Breast epithelium (tissue), 4 donors: Measurements from ENCODE around the gene MYBPH. TPM values are rescaled to one million over a fixed set of nuclear protein-coding genes. Genes with fewer than 3 reads are reported as not detected.

Experiments
- DNase-seq, 2 donors: peaks; one replicate each; pipeline ENCODE4 v3.0.0-alpha.2; 2019; ENCODE audit warnings: low spot score in 2 of 2
- H3K27ac ChIP-seq, 2 donors: fragments of 200-600 bp; sonication (generic) in 1 of 2; one replicate each; pipeline ENCODE4 v1.5.1; 2016 to 2019; ENCODE audit warnings: mild to moderate bottlenecking in 1 of 2
- H3K27me3 ChIP-seq, 2 donors: fragments of 200-600 bp; sonication (generic) in 1 of 2; one replicate each; pipeline versions ENCODE4 v1.5.1 to v1.6.0; 2017 to 2019; ENCODE audit warnings: control low read depth in 1 of 2, mild to moderate bottlenecking in 1 of 2
- H3K36me3 ChIP-seq: fragments of 200-600 bp; one replicate; pipeline ENCODE4 v1.5.1; 2019
- H3K4me1 ChIP-seq, 2 donors: fragments of 200-600 bp; sonication (generic); one replicate each; pipeline ENCODE4 v1.5.1; 2016 to 2019; ENCODE audit warnings: control low read depth in 1 of 2
- H3K4me3 ChIP-seq, 3 donors: fragments of 200-600 bp; sonication (generic); 1 replicate in 2 of 3; 2 replicates in 1 of 3; pipeline ENCODE4 v1.5.1; 2016 to 2019; ENCODE audit warnings: mild to moderate bottlenecking in 3 of 3, moderate library complexity in 2 of 3
- H3K9me3 ChIP-seq, 2 donors: fragments of 200-600 bp; sonication (generic) in 1 of 2; one replicate each; pipeline ENCODE4 v1.5.1; 2016 to 2019; ENCODE audit warnings: control low read depth in 1 of 2
- POLR2A ChIP-seq: fragments of 450-650 bp; IDR thresholded peaks from one replicate; pipeline ENCODE4 v1.6.1; 2016; ENCODE audit warnings: antibody characterized with exemption, mild to moderate bottlenecking, moderate library complexity
- POLR2AphosphoS5 ChIP-seq, 3 donors: sonication (generic); formaldehyde crosslinking; IDR thresholded peaks; one replicate each; pipeline ENCODE4 v1.6.1; 2017; ENCODE audit warnings: antibody characterized with exemption in 3 of 3
- intact Hi-C: fragments of 100-400 bp; cut with DNase I; formaldehyde crosslinking; loops from one replicate; pipeline ENCODE4 v1.15.1; 2023; ENCODE audit warnings: low total_unique reads
- total RNA-seq, 3 donors: library from RNA; depleted of rRNA; stranded (reverse); fragments of >200 nt; gene quantifications; one replicate each; pipeline ENCODE4 v1.1.0, GENCODE V29; 2016
- TF ChIP-seq, protein P1 (sequence below), 3 donors: fragments of 450-650 bp; IDR thresholded peaks; one replicate each; pipeline ENCODE4 v1.5.1; 2016 to 2017; ENCODE audit warnings: antibody characterized with exemption in 3 of 3, mild to moderate bottlenecking in 3 of 3, moderate library complexity in 3 of 3

MYBPH gene
- total RNA-seq, 3 donors from 2014 or later = 0.66 TPM; not detected in 2

DNA sequence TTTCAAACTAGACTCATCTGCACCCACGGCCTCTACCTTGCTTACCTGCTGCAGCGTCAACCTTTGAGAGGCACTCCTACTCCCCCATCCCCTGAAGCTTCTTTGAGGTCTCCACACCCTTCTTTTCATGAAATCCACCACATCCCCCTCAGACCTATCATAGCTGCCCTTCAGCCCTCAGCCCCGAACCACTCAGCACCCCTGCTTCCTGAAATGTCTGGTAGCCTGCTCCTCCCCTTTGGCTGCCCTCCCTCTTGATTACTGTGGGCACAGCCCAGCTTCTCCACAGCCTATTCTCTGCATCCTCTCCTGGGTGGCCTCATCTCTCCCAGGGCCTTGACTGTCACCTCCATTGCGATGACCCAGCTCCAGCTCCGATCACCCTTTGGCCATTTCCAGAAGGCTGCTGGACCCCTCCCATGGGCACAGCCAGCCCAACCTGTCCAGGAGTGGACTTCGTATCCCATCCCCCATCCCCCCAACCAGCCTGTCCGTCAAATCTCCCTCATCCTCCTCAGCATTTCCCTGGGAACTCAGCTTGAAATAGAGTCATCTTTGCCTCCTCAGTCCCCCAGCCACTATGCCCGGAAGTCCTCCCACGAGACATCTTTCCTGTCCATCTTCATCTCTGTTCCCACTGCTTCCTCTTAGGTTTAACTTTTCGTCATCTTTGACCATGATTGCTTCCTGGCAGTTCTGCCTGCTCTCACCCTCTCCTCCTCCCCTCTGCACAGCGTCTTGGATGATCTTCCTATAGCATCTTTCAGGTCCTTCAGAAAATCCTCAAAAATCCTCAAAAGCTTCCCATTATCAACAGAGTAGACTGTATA lies 54.2 kb downstream of the MYBPH start:
- H3K9me3 ChIP-seq = no peaks in the 10 kb centered on the region
- peaks cover 0 to 20% of the 10 kb centered on the region in 2 donors for H3K27me3 ChIP-seq
- intact Hi-C loops = no loop called here
- H3K4me3 ChIP-seq = no peak overlapping the region
- no peaks in the 10 kb centered on the region for H3K36me3 ChIP-seq
- H3K27ac ChIP-seq = no peak overlapping the region
- DNase-seq = no peak
- TF ChIP-seq POLR2AphosphoS5 (IDR thresholded peaks at IDR 0.05) (no peak), POLR2A (no peak)
- TF ChIP-seq, protein P1, sequence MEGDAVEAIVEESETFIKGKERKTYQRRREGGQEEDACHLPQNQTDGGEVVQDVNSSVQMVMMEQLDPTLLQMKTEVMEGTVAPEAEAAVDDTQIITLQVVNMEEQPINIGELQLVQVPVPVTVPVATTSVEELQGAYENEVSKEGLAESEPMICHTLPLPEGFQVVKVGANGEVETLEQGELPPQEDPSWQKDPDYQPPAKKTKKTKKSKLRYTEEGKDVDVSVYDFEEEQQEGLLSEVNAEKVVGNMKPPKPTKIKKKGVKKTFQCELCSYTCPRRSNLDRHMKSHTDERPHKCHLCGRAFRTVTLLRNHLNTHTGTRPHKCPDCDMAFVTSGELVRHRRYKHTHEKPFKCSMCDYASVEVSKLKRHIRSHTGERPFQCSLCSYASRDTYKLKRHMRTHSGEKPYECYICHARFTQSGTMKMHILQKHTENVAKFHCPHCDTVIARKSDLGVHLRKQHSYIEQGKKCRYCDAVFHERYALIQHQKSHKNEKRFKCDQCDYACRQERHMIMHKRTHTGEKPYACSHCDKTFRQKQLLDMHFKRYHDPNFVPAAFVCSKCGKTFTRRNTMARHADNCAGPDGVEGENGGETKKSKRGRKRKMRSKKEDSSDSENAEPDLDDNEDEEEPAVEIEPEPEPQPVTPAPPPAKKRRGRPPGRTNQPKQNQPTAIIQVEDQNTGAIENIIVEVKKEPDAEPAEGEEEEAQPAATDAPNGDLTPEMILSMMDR (IDR thresholded peaks at IDR 0.05) = no peak
- no peaks in the 10 kb centered on the region for H3K4me1 ChIP-seq

GRCh38 chr1:203120325-203121153 lies 55.1 kb downstream of the MYBPH start:
- no peak for DNase-seq
- no peak overlapping the region for H3K27ac ChIP-seq
- no peaks in the 10 kb centered on the region for H3K4me1 ChIP-seq
- intact Hi-C loops = no loop called here
- TF ChIP-seq POLR2AphosphoS5 (IDR thresholded peaks at IDR 0.05) (no peak), POLR2A (no peak)
- TF ChIP-seq, protein P1 (IDR thresholded peaks at IDR 0.05) = no peak
- H3K4me3 ChIP-seq = no peak overlapping the region
- no peaks in the 10 kb centered on the region for H3K9me3 ChIP-seq
- H3K27me3 ChIP-seq = peaks cover 0 to 20% of the 10 kb centered on the region in 2 donors
- H3K36me3 ChIP-seq = no peaks in the 10 kb centered on the region

Other genes starting within 250 kb of the MYBPH start
- 10 to 100 TPM; 21.3 to 26.4 (median 25.5) TPM for gene KLHL12, start 248.6 kb downstream of the MYBPH start, total RNA-seq
- 100 to 1,000 TPM in 1 of 3 donors, 10 to 100 TPM in 2; 87.2 to 143 (median 87.5) TPM for gene ADIPOR1, start 217.5 kb downstream of the MYBPH start, total RNA-seq
- gene CYB5R1, start 208.6 kb downstream of the MYBPH start, total RNA-seq = 10 to 100 TPM; 42.0 to 77.4 (median 53.8) TPM
- 100 to 1,000 TPM in 1 of 3 donors, 10 to 100 TPM in 2; 85.9 to 113 (median 94.1) TPM for gene TMEM183A, start 168.5 kb downstream of the MYBPH start, total RNA-seq
- gene PPFIA4, start 149.3 kb downstream of the MYBPH start, total RNA-seq = 1 to 10 TPM in 2 of 3 donors, under 1 TPM in 1; 0.80 to 5.6 (median 2.9) TPM
- gene MYOG, start 89.8 kb downstream of the MYBPH start, total RNA-seq = not detected
- gene ADORA1, start 48.1 kb downstream of the MYBPH start, total RNA-seq = 10 to 100 TPM in 1 of 3 donors, 1 to 10 TPM in 1, under 1 TPM in 1; 0.64 to 14.5 (median 5.2) TPM
- gene CHI3L1, start 10.9 kb upstream of the MYBPH start, total RNA-seq = 100 to 1,000 TPM in 2 of 3 donors, 10 to 100 TPM in 1; 14.2 to 638 (median 426) TPM
- gene CHIT1, start 53.8 kb upstream of the MYBPH start, total RNA-seq = 10 to 100 TPM in 1 of 3 donors, 1 to 10 TPM in 1, not detected in 1; 5.1 to 15.2 TPM
- gene BTG2, start 129.7 kb upstream of the MYBPH start, total RNA-seq = 100 to 1,000 TPM in 2 of 3 donors, 10 to 100 TPM in 1; 82.7 to 271 (median 102) TPM
- gene FMOD, start 175.3 kb upstream of the MYBPH start, total RNA-seq = 100 to 1,000 TPM in 1 of 3 donors, 10 to 100 TPM in 2; 79.6 to 132 (median 92.4) TPM